ENCODE measurements around the gene DCAF10. TPM values are rescaled to one million over a fixed set of nuclear protein-coding genes. Genes with fewer than 3 reads are reported as not detected.
A peak's percentile ranks its signal among the peaks of the same experiment; 100 is the strongest.

The DCAF10 gene
- total and polyA plus RNA-seq, 4 donors, result 9.7 to 22.2 (median 15.3) TPM

DNA sequence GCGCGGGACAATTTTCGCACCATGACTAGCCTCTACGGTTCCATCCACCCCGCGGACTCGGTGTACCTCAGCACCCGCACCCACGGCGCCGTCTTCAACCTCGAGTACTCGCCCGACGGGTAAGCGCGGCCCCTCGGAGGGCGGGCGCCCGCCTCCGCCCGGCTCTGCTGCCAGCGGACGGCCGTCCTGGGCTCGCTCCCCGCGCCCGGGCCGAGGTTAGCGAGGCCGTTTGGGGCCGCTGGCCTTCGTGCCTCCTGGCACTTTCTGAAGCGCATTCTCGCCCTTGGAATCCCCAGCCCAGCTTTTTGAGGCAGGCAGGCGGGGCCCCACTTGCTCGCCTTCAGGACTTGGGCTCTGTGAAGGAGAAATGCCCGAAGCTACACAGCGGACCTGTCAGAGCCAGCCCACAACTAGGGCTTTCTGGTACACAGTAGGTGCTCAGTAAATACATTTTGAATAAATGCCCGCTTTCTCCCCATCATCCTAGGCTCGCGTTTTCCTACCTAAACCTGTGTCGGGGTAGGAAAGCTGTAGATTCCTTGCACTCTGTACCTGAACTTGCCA, 772 bp downstream of the DCAF10 start:
- Histone ChIP-seq H3K27me3 (ENCODE audit: control insufficient read depth in 4 of 4, insufficient read depth in 4 of 4, low read length in 3 of 4) (no peaks in the 10 kb centered on the region), H3K4me3 (ENCODE audit: low read depth in 1 of 3, low read length in 3 of 3) (peak overlapping the region; percentile 71 to 99 (median 81)), H3K9ac (ENCODE audit: low read depth in 1 of 2, low read length in 2 of 2) (peak overlapping the region; percentile 33 to 94), H3K9me3 (ENCODE audit: control insufficient read depth in 4 of 4, low read length in 3 of 4) (no peaks in the 10 kb centered on the region), H3K4me1 (ENCODE audit: control insufficient read depth in 4 of 4, insufficient read depth in 4 of 4, low read length in 3 of 4) (peaks cover 2 to 24% (median 20%) of the 10 kb centered on the region in 4 donors), H3K36me3 (ENCODE audit: control insufficient read depth in 4 of 4, insufficient read depth in 3 of 4, low read depth in 1 of 4, low read length in 3 of 4) (no peaks in the 10 kb centered on the region), H3K27ac (ENCODE audit: low read depth in 1 of 2, low read length in 2 of 2) (peak overlapping the region; percentile 89 to 93)
- peak; percentile 66 for DNase-seq (ENCODE audit: low spot score)
- under 1% methylated on average over 45 of the region's 45 CpGs for WGBS
- no peak for TF ChIP-seq FOXA1 (IDR thresholded peaks at IDR 0.05)
- no peak for TF ChIP-seq YY1 (IDR thresholded peaks at IDR 0.05)
- no peak for TF ChIP-seq TAF1 (conservative IDR thresholded peaks at IDR 0.05)
- no peak for TF ChIP-seq ATF3 (IDR thresholded peaks at IDR 0.05)
- TF ChIP-seq HNF4G (IDR thresholded peaks at IDR 0.05), result no peak

GRCh38 chr9:37801959-37802711, 1.5 kb downstream of the DCAF10 start:
- H3K27me3 ChIP-seq (ENCODE audit: control insufficient read depth in 4 of 4, insufficient read depth in 4 of 4, low read length in 3 of 4), result no peaks in the 10 kb centered on the region
- H3K4me1 ChIP-seq (ENCODE audit: control insufficient read depth in 4 of 4, insufficient read depth in 4 of 4, low read length in 3 of 4), result peaks cover 2 to 24% (median 20%) of the 10 kb centered on the region in 4 donors
- TF ChIP-seq EGR1 (IDR thresholded peaks at IDR 0.05; ENCODE audit: low read depth in 2 of 2) (no peak), ZBTB33 (IDR thresholded peaks at IDR 0.05) (no peak), RXRA (IDR thresholded peaks at IDR 0.05) (no peak), GABPA (IDR thresholded peaks at IDR 0.05 in 1 of 2, conservative IDR thresholded peaks at IDR 0.05 in 1 of 2) (no peak), HNF4A (conservative IDR thresholded peaks at IDR 0.05) (no peak), YY1 (IDR thresholded peaks at IDR 0.05) (no peak), NR2F2 (IDR thresholded peaks at IDR 0.05) (no peak)
- TF ChIP-seq, protein P1, sequence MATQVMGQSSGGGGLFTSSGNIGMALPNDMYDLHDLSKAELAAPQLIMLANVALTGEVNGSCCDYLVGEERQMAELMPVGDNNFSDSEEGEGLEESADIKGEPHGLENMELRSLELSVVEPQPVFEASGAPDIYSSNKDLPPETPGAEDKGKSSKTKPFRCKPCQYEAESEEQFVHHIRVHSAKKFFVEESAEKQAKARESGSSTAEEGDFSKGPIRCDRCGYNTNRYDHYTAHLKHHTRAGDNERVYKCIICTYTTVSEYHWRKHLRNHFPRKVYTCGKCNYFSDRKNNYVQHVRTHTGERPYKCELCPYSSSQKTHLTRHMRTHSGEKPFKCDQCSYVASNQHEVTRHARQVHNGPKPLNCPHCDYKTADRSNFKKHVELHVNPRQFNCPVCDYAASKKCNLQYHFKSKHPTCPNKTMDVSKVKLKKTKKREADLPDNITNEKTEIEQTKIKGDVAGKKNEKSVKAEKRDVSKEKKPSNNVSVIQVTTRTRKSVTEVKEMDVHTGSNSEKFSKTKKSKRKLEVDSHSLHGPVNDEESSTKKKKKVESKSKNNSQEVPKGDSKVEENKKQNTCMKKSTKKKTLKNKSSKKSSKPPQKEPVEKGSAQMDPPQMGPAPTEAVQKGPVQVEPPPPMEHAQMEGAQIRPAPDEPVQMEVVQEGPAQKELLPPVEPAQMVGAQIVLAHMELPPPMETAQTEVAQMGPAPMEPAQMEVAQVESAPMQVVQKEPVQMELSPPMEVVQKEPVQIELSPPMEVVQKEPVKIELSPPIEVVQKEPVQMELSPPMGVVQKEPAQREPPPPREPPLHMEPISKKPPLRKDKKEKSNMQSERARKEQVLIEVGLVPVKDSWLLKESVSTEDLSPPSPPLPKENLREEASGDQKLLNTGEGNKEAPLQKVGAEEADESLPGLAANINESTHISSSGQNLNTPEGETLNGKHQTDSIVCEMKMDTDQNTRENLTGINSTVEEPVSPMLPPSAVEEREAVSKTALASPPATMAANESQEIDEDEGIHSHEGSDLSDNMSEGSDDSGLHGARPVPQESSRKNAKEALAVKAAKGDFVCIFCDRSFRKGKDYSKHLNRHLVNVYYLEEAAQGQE (IDR thresholded peaks at IDR 0.05), result no peak
- DNase-seq (ENCODE audit: low spot score), result no peak
- H3K27ac ChIP-seq (ENCODE audit: low read depth in 1 of 2, low read length in 2 of 2), result peak overlapping the region in 1 of 2 donors; percentile 89
- 56% methylated on average over 10 of the region's 10 CpGs for WGBS
- no peaks in the 10 kb centered on the region for H3K36me3 ChIP-seq (ENCODE audit: control insufficient read depth in 4 of 4, insufficient read depth in 3 of 4, low read depth in 1 of 4, low read length in 3 of 4)
- H3K9me3 ChIP-seq (ENCODE audit: control insufficient read depth in 4 of 4, low read length in 3 of 4), result no peaks in the 10 kb centered on the region
- peak overlapping the region; percentile 71 to 99 (median 81) for H3K4me3 ChIP-seq (ENCODE audit: low read depth in 1 of 3, low read length in 3 of 3)
- peak overlapping the region; percentile 33 to 94 for H3K9ac ChIP-seq (ENCODE audit: low read depth in 1 of 2, low read length in 2 of 2)

Measured in liver (tissue), 9 donors.